ENCODE measurements around the gene ABHD16B. TPM values are rescaled to one million over a fixed set of nuclear protein-coding genes. Genes with fewer than 3 reads are reported as not detected.

Gene ABHD16B
- total and polyA plus RNA-seq, 2 of the 13 experiments (the other 11 are each of a cell fraction or from before 2014, with no cell fraction given): not detected

- TF ChIP-seq, protein P1, sequence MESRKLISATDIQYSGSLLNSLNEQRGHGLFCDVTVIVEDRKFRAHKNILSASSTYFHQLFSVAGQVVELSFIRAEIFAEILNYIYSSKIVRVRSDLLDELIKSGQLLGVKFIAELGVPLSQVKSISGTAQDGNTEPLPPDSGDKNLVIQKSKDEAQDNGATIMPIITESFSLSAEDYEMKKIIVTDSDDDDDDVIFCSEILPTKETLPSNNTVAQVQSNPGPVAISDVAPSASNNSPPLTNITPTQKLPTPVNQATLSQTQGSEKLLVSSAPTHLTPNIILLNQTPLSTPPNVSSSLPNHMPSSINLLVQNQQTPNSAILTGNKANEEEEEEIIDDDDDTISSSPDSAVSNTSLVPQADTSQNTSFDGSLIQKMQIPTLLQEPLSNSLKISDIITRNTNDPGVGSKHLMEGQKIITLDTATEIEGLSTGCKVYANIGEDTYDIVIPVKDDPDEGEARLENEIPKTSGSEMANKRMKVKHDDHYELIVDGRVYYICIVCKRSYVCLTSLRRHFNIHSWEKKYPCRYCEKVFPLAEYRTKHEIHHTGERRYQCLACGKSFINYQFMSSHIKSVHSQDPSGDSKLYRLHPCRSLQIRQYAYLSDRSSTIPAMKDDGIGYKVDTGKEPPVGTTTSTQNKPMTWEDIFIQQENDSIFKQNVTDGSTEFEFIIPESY (CRISPR knock-in tag; IDR thresholded peaks at IDR 0.05): peak; percentile 24; the same call in 1 of the 2 replicates
- no peak for TF ChIP-seq IRF9 (CRISPR knock-in tag; IDR thresholded peaks at IDR 0.05; ENCODE audit: borderline replicate concordance)
- TF ChIP-seq GPBP1L1 (CRISPR knock-in tag; IDR thresholded peaks at IDR 0.05): no peak
- TF ChIP-seq, protein P2, sequence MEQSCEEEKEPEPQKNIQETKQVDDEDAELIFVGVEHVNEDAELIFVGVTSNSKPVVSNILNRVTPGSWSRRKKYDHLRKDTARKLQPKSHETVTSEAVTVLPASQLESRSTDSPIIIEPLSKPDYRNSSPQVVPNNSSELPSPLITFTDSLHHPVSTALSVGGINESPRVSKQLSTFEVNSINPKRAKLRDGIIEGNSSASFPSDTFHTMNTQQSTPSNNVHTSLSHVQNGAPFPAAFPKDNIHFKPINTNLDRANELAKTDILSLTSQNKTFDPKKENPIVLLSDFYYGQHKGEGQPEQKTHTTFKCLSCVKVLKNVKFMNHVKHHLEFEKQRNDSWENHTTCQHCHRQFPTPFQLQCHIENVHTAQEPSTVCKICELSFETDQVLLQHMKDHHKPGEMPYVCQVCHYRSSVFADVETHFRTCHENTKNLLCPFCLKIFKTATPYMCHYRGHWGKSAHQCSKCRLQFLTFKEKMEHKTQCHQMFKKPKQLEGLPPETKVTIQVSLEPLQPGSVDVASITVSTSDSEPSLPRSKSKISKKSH (CRISPR knock-in tag; IDR thresholded peaks at IDR 0.05; ENCODE audit: borderline replicate concordance): 0 out of 2 replicates have a peak, but pooled peaks have one; percentile 22
- TF ChIP-seq TBX2 (CRISPR knock-in tag; IDR thresholded peaks at IDR 0.05; ENCODE audit: borderline replicate concordance): 0 out of 2 replicates have a peak, but pooled peaks have one; percentile 15
- 0 out of 2 replicates have a peak, but pooled peaks have one; percentile 10 for TF ChIP-seq ZNF619 (CRISPR knock-in tag; IDR thresholded peaks at IDR 0.05)
- no peak for TF ChIP-seq ZNF558 (CRISPR knock-in tag; IDR thresholded peaks at IDR 0.05; ENCODE audit: borderline replicate concordance)
- peak; percentile 54; the same call in 1 of the 2 replicates for TF ChIP-seq KLF13 (CRISPR knock-in tag; IDR thresholded peaks at IDR 0.05)
- 0 out of 2 replicates have a peak, but pooled peaks have one; percentile 12 for TF ChIP-seq ZNF609 (CRISPR knock-in tag; IDR thresholded peaks at IDR 0.05; ENCODE audit: borderline replicate concordance)
- TF ChIP-seq SMYD3 (CRISPR knock-in tag; IDR thresholded peaks at IDR 0.05): no peak
Measured at GRCh38 chr20:63908008-63908682, 46.8 kb downstream of the ABHD16B start (continued).

All from HepG2 (cell line).